Neural cell (in vitro differentiated cells): ENCODE data around the gene ZNF474. TPM values are rescaled to one million over a fixed set of nuclear protein-coding genes. Genes with fewer than 3 reads are reported as not detected.

Experiments used
- H2AFZ ChIP-seq: fragments of 200-600, 300-800 bp; sonication (generic), shearing (Covaris generic); 2 replicates; pipeline ENCODE4 v1.6.0; 2014; ENCODE audit warnings: low read depth, mild to moderate bottlenecking, antibody characterized with exemption, low read length, moderate library complexity
- H3F3A ChIP-seq: fragments of 200-600 bp; shearing (Covaris generic); 2 replicates; pipeline ENCODE4 v1.6.1; 2016; ENCODE audit warnings: mild to moderate bottlenecking, moderate library complexity, mixed read lengths, antibody characterized with exemption, low read length; ENCODE audit not compliant: insufficient read depth, poor library complexity, severe bottlenecking
- H3K27ac ChIP-seq: fragments of 200-600, 300-800 bp; sonication (generic), shearing (Covaris generic); 2 replicates; pipeline ENCODE4 v1.5.1; 2014; ENCODE audit warnings: mild to moderate bottlenecking, low read length, moderate library complexity
- H3K27me3 ChIP-seq: fragments of 300-800, 200-600 bp; sonication (generic), shearing (Covaris generic); 2 replicates; pipeline ENCODE4 v1.6.0; 2014; ENCODE audit warnings: mild to moderate bottlenecking, low read depth, low read length, moderate library complexity; ENCODE audit not compliant: insufficient read depth
- H3K36me3 ChIP-seq: fragments of 300-800, 200-600 bp; sonication (generic), shearing (Covaris generic); 2 replicates; pipeline ENCODE4 v1.5.1; 2014; ENCODE audit warnings: mild to moderate bottlenecking, antibody characterized with exemption, low read length, moderate library complexity; ENCODE audit not compliant: insufficient read depth
- H3K4me2 ChIP-seq: fragments of 300-800, 200-600 bp; sonication (generic), shearing (Covaris generic); 2 replicates; pipeline ENCODE4 v1.6.0; 2014; ENCODE audit warnings: mild to moderate bottlenecking, low read length
- H3K4me3 ChIP-seq: fragments of 300-800, 200-600 bp; sonication (generic), shearing (Covaris generic); 2 replicates; pipeline ENCODE4 v1.5.1; 2014; ENCODE audit warnings: mild to moderate bottlenecking, low read length, moderate library complexity
- H3K79me2 ChIP-seq: fragments of 200-600 bp; shearing (Covaris generic); replicated peaks from 2 replicates; pipeline ENCODE4 v1.6.0; 2014; ENCODE audit warnings: mild to moderate bottlenecking, low read length, moderate library complexity; ENCODE audit not compliant: insufficient read depth
- H3K9ac ChIP-seq: fragments of 300-800, 200-600 bp; sonication (generic), shearing (Covaris generic); 2 replicates; pipeline ENCODE4 v1.6.1; 2016; ENCODE audit warnings: mild to moderate bottlenecking, low read length, mixed read lengths
- H3K9me2 ChIP-seq: fragments of 200-600 bp; shearing (Covaris generic); 2 replicates; pipeline ENCODE4 v1.6.1; 2016; ENCODE audit warnings: mild to moderate bottlenecking, low read length, mixed read lengths; ENCODE audit not compliant: insufficient read depth
- H3K9me3 ChIP-seq: fragments of 200-600, 300-800 bp; sonication (generic), shearing (Covaris generic); 2 replicates; pipeline ENCODE4 v1.6.1; 2016; ENCODE audit warnings: mild to moderate bottlenecking, mixed run types, low read length, moderate library complexity, mixed read lengths
- H4K20me1 ChIP-seq: fragments of 200-600 bp; shearing (Covaris generic); 2 replicates; pipeline ENCODE4 v1.6.1; 2016; ENCODE audit warnings: mild to moderate bottlenecking, mixed run types; ENCODE audit not compliant: insufficient read depth
- CTCF ChIP-seq: fragments of 450-650 bp; IDR thresholded peaks from 2 replicates; pipeline ENCODE4 v1.5.1; 2014; ENCODE audit warnings: antibody characterized with exemption, mild to moderate bottlenecking, moderate library complexity; ENCODE audit not compliant: poor library complexity, severe bottlenecking
- EP300 ChIP-seq: fragments of 450-650 bp; conservative IDR thresholded peaks from 2 replicates; pipeline ENCODE4 v1.6.1; 2014; ENCODE audit warnings: antibody characterized with exemption, mild to moderate bottlenecking, moderate library complexity; ENCODE audit not compliant: poor library complexity, severe bottlenecking
- EZH2 ChIP-seq: fragments of 200-600, 300-800 bp; shearing (Covaris generic), sonication (generic); IDR thresholded peaks from 2 replicates; pipeline ENCODE4 v1.6.1; 2014; ENCODE audit warnings: antibody characterized with exemption, low read length, borderline replicate concordance, mild to moderate bottlenecking; ENCODE audit not compliant: insufficient read depth, poor library complexity, severe bottlenecking
- MXI1 ChIP-seq: fragments of 450-650 bp; conservative IDR thresholded peaks from 2 replicates; pipeline ENCODE4 v1.6.1; 2014; ENCODE audit warnings: antibody characterized with exemption, mild to moderate bottlenecking; ENCODE audit not compliant: poor library complexity, severe bottlenecking
- POLR2AphosphoS5 ChIP-seq: IDR thresholded peaks from 2 replicates; pipeline ENCODE4 v1.6.1; 2012
- RAD21 ChIP-seq: fragments of 450-650 bp; conservative IDR thresholded peaks from 2 replicates; pipeline ENCODE4 v1.6.1; 2014; ENCODE audit warnings: antibody characterized with exemption, mild to moderate bottlenecking, moderate library complexity
- REST ChIP-seq: IDR thresholded peaks from 2 replicates; pipeline ENCODE4 v1.6.1; 2012; ENCODE audit warnings: borderline replicate concordance
- SMC3 ChIP-seq: fragments of 450-650 bp; conservative IDR thresholded peaks from 2 replicates; pipeline ENCODE4 v1.6.1; 2014; ENCODE audit warnings: antibody characterized with exemption, mild to moderate bottlenecking, moderate library complexity; ENCODE audit not compliant: poor library complexity
- TAF1 ChIP-seq: IDR thresholded peaks from 2 replicates; pipeline ENCODE4 v1.6.1; 2012; ENCODE audit warnings: low read depth
- polyA plus RNA-seq: library from polyadenylated mRNA; depleted of rRNA; stranded (reverse); fragments of >200 nt; gene quantifications from 2 replicates; pipeline ENCODE4 v1.2.3, GENCODE V29; 2014

ZNF474 gene
- polyA plus RNA-seq, 1 donor from 2014 or later = not detected

- Histone ChIP-seq H3K79me2 (no peaks in the 10 kb centered on the region), H3K4me2 (no peak overlapping the region), H2AFZ (no peak overlapping the region), H3K36me3 (no peaks in the 10 kb centered on the region), H3K27me3 (no peaks in the 10 kb centered on the region), H3K9me3 (no peaks in the 10 kb centered on the region), H3K9me2 (no peaks in the 10 kb centered on the region), H3K9ac (no peak overlapping the region), H3K4me3 (no peak overlapping the region), H3K27ac (no peak overlapping the region), H4K20me1 (no peaks in the 10 kb centered on the region), H3F3A (no peaks in the 10 kb centered on the region)
- TF ChIP-seq SMC3 (no peak), RAD21 (no peak), REST (no peak), TAF1 (no peak), MXI1 (no peak), EP300 (no peak), POLR2AphosphoS5 (no peak), CTCF (no peak), EZH2 (no peak)
Measured at GRCh38 chr5:122085041-122085440, 44.3 kb upstream of the ZNF474 start.

GRCh38 chr5:122089096-122090013 lies 40.0 kb upstream of the ZNF474 start:
- H3F3A ChIP-seq = no peaks in the 10 kb centered on the region
- no peaks in the 10 kb centered on the region for H3K27me3 ChIP-seq
- H3K36me3 ChIP-seq = no peaks in the 10 kb centered on the region
- no peaks in the 10 kb centered on the region for H3K79me2 ChIP-seq
- no peaks in the 10 kb centered on the region for H3K9me2 ChIP-seq
- TF ChIP-seq RAD21 (no peak), EP300 (no peak), EZH2 (no peak), TAF1 (no peak), REST (no peak), SMC3 (no peak), POLR2AphosphoS5 (no peak), CTCF (no peak), MXI1 (no peak)
- no peak overlapping the region for H2AFZ ChIP-seq
- H3K9ac ChIP-seq = no peak overlapping the region
- no peak overlapping the region for H3K27ac ChIP-seq
- H3K9me3 ChIP-seq = no peaks in the 10 kb centered on the region
- H3K4me2 ChIP-seq = no peak overlapping the region
- no peak overlapping the region for H3K4me3 ChIP-seq
- H4K20me1 ChIP-seq = no peaks in the 10 kb centered on the region
